CD4-positive, CD25-positive, alpha-beta regulatory T cell (primary cell): Measurements from ENCODE around the gene BHLHE40. TPM values are rescaled to one million over a fixed set of nuclear protein-coding genes. Genes with fewer than 3 reads are reported as not detected.

Experiments used
- ATAC-seq, 2 donors: fragments of 150-1000 bp; cut with Tn5 transposase; one replicate each; pipeline ENCODE4 v1.10.0; 2021; ENCODE audit warnings: low read depth in 2 of 2, moderate number of reproducible peaks in 2 of 2, moderate library complexity in 1 of 2
- DNase-seq, 3 donors: peaks; one replicate each; pipeline versions ENCODE4 v3.0.0 to v3.0.0-alpha.2; 2012 to 2022; ENCODE audit warnings: mixed read lengths in 1 of 3
- H3K27ac ChIP-seq: one replicate; pipeline ENCODE4 v1.7.0; 2013; ENCODE audit warnings: mild to moderate bottlenecking, low read length; ENCODE audit not compliant: insufficient read depth, poor library complexity, severe bottlenecking
- H3K27me3 ChIP-seq: one replicate; pipeline ENCODE4 v1.7.0; 2013; ENCODE audit warnings: low read length; ENCODE audit not compliant: control insufficient read depth, insufficient read depth
- H3K36me3 ChIP-seq: one replicate; pipeline ENCODE4 v1.7.0; 2013; ENCODE audit warnings: mild to moderate bottlenecking, low read length, moderate library complexity; ENCODE audit not compliant: control insufficient read depth, insufficient read depth
- H3K4me1 ChIP-seq: 2 replicates; pipeline ENCODE4 v1.7.0; 2013; ENCODE audit warnings: mild to moderate bottlenecking, low read length; ENCODE audit not compliant: insufficient read depth, control insufficient read depth, poor library complexity, severe bottlenecking
- H3K4me3 ChIP-seq: one replicate; pipeline ENCODE4 v1.7.0; 2013; ENCODE audit warnings: low read depth, mild to moderate bottlenecking, low read length, moderate library complexity
- H3K9me3 ChIP-seq, 2 experiments: 1 replicate in 1 of 2; 2 replicates in 1 of 2; pipeline ENCODE4 v1.7.0; 2013; ENCODE audit warnings: low read length in 2 of 2, mild to moderate bottlenecking in 1 of 2, moderate library complexity in 1 of 2; ENCODE audit not compliant: control insufficient read depth in 2 of 2
- H3K27ac Mint-ChIP-seq, 3 donors: one replicate each; pipeline ENCODE4 v1.8.0; 2020 to 2022; ENCODE audit warnings: mild to moderate bottlenecking in 3 of 3, mixed read lengths in 3 of 3, moderate library complexity in 2 of 3
- H3K27me3 Mint-ChIP-seq: one replicate; pipeline ENCODE4 v1.8.0; 2022; ENCODE audit warnings: mild to moderate bottlenecking, mixed read lengths
- H3K36me3 Mint-ChIP-seq: one replicate; pipeline ENCODE4 v1.8.0; 2020; ENCODE audit warnings: mixed read lengths
- H3K4me1 Mint-ChIP-seq, 4 donors: one replicate each; pipeline ENCODE4 v1.8.0; 2020 to 2022; ENCODE audit warnings: mixed read lengths in 4 of 4, mild to moderate bottlenecking in 1 of 4
- H3K4me3 Mint-ChIP-seq, 4 donors: one replicate each; pipeline ENCODE4 v1.8.0; 2020 to 2022; ENCODE audit warnings: mild to moderate bottlenecking in 4 of 4, mixed read lengths in 4 of 4, moderate library complexity in 3 of 4
- H3K9me3 Mint-ChIP-seq, 7 donors: one replicate each; pipeline ENCODE4 v1.8.0; 2020 to 2022; ENCODE audit warnings: mixed read lengths in 7 of 7, mild to moderate bottlenecking in 3 of 7, moderate library complexity in 2 of 7
- polyA plus RNA-seq, 4 donors: library from polyadenylated mRNA; unstranded; fragments of 300-500 nt; fragmentation: Illumina TruSeq; gene quantifications; one replicate each; pipeline ENCODE4 v1.2.3, GENCODE V29; 2021
- total RNA-seq: library from RNA; stranded (reverse); gene quantifications from one replicate; pipeline ENCODE4 v1.2.3, GENCODE V29; 2022

The BHLHE40 gene
- total and polyA plus RNA-seq, 5 donors from 2014 or later, result 0.65 to 44.4 (median 0.75) TPM

- Mint-ChIP-seq H3K27me3 (peaks cover 17% of the 10 kb centered on the region), H3K27ac (no peak overlapping the region), H3K9me3 (no peaks in the 10 kb centered on the region), H3K4me3 (no peak overlapping the region), H3K36me3 (no peaks in the 10 kb centered on the region), H3K4me1 (no peaks in the 10 kb centered on the region)
- no peak overlapping the region for H3K4me3 ChIP-seq
- H3K9me3 ChIP-seq, result no peaks in the 10 kb centered on the region
- ATAC-seq (no peak), DNase-seq (no peak)
- no peaks in the 10 kb centered on the region for H3K4me1 ChIP-seq
- no peaks in the 10 kb centered on the region for H3K36me3 ChIP-seq
- no peak overlapping the region for H3K27ac ChIP-seq
- H3K27me3 ChIP-seq, result no peaks in the 10 kb centered on the region
Observed at GRCh38 chr3:4940985-4941384, 38.3 kb upstream of the BHLHE40 start.

DNA sequence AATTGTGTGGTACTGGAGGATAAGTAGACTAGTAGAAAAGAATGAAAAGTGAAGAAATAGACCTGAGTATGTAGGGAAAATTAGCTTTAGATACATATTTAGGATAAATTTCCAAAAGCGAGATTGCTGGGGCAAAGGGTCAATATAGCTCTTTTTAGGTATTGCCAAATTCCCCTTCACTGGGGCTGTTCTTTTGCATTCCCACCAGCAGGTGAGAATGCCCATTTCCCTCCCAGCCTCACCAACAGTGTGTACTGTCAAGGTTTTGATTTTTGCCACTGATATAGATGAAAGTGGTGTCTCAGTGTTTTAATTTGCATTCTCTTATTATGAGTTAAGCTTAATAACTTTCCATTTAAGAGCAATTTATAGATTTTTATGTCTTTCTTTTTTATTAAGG, 35.7 kb upstream of the BHLHE40 start:
- H3K36me3 ChIP-seq, result no peaks in the 10 kb centered on the region
- H3K9me3 ChIP-seq, result no peaks in the 10 kb centered on the region
- no peak overlapping the region for H3K4me3 Mint-ChIP-seq
- peaks cover 6% of the 10 kb centered on the region for H3K27me3 Mint-ChIP-seq
- no peaks in the 10 kb centered on the region for H3K4me1 ChIP-seq
- H3K27ac Mint-ChIP-seq, result no peak overlapping the region
- no peaks in the 10 kb centered on the region for H3K36me3 Mint-ChIP-seq
- H3K27me3 ChIP-seq, result no peaks in the 10 kb centered on the region
- no peak overlapping the region for H3K4me3 ChIP-seq
- no peak for DNase-seq
- no peaks in the 10 kb centered on the region for H3K9me3 Mint-ChIP-seq
- no peak overlapping the region for H3K27ac ChIP-seq
- no peak for ATAC-seq
- no peaks in the 10 kb centered on the region for H3K4me1 Mint-ChIP-seq

GRCh38 chr3:4945324-4945723, 33.9 kb upstream of the BHLHE40 start:
- Histone ChIP-seq H3K27me3 (no peaks in the 10 kb centered on the region), H3K4me3 (no peak overlapping the region), H3K4me1 (no peaks in the 10 kb centered on the region), H3K36me3 (no peaks in the 10 kb centered on the region), H3K27ac (no peak overlapping the region), H3K9me3 (no peaks in the 10 kb centered on the region)
- Mint-ChIP-seq H3K36me3 (no peaks in the 10 kb centered on the region), H3K9me3 (no peaks in the 10 kb centered on the region), H3K27ac (no peak overlapping the region), H3K4me3 (no peak overlapping the region), H3K27me3 (peaks cover 6% of the 10 kb centered on the region), H3K4me1 (peaks cover 0 to 2% (median 0%) of the 10 kb centered on the region in 4 donors)
- no peak for ATAC-seq
- no peak for DNase-seq

DNA sequence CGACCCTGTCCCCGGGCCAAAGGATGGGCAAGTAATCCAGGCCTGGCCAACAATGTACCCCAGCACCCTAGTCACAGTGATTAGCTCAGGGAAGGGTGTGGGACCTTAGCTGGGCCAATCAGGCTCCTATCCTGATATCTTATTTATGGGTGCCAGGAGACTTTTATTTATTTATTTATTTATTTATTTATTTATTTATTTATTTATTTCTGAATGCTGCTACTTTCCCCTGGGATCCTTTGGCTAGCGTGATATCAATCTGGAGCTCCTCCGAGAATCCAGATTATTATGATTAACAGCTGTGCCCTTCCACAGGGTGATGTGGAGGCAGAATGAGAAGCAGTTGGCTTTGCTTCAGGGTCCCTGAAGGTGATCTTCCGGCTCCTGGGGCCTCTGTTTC, 32.2 kb upstream of the BHLHE40 start:
- no peak for ATAC-seq
- Histone ChIP-seq H3K27ac (no peak overlapping the region), H3K4me1 (no peaks in the 10 kb centered on the region), H3K36me3 (no peaks in the 10 kb centered on the region), H3K27me3 (no peaks in the 10 kb centered on the region), H3K4me3 (no peak overlapping the region), H3K9me3 (no peaks in the 10 kb centered on the region)
- H3K27ac Mint-ChIP-seq, result no peak overlapping the region
- peaks cover 6% of the 10 kb centered on the region for H3K27me3 Mint-ChIP-seq
- no peak for DNase-seq
- H3K9me3 Mint-ChIP-seq, result peaks cover 0 to 2% (median 0%) of the 10 kb centered on the region in 7 donors
- H3K36me3 Mint-ChIP-seq, result no peaks in the 10 kb centered on the region
- peaks cover 0 to 2% (median 0%) of the 10 kb centered on the region in 4 donors for H3K4me1 Mint-ChIP-seq
- no peak overlapping the region for H3K4me3 Mint-ChIP-seq

DNA sequence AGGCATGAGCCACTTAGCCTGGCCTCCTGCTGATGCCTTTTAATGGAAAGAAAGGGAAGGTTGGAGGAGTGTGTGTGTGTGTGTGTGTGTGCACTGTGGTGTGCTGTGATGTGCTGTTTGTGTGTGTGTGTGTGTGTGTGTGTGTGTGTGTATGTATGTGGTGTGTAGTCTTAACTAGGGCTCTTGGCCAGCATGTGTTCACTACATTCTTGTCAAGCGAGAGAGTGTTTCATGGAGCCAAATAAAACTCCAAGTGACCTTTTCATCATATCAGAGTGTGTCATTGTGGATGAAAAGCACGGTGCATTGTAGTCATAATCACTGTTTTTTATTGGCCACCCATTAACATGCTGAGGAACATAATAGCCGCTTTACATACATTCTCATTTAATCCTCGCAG, 30.8 kb upstream of the BHLHE40 start:
- no peak for ATAC-seq
- H3K9me3 ChIP-seq, result no peaks in the 10 kb centered on the region
- no peak overlapping the region for H3K27ac Mint-ChIP-seq
- no peaks in the 10 kb centered on the region for H3K36me3 Mint-ChIP-seq
- H3K4me1 ChIP-seq, result no peaks in the 10 kb centered on the region
- no peak overlapping the region for H3K4me3 Mint-ChIP-seq
- no peaks in the 10 kb centered on the region for H3K36me3 ChIP-seq
- H3K4me3 ChIP-seq, result no peak overlapping the region
- peaks cover 0 to 2% (median 0%) of the 10 kb centered on the region in 4 donors for H3K4me1 Mint-ChIP-seq
- no peak overlapping the region for H3K27ac ChIP-seq
- H3K9me3 Mint-ChIP-seq, result peaks cover 0 to 2% (median 0%) of the 10 kb centered on the region in 7 donors
- DNase-seq, result no peak
- peaks cover 6% of the 10 kb centered on the region for H3K27me3 Mint-ChIP-seq
- no peaks in the 10 kb centered on the region for H3K27me3 ChIP-seq

DNA sequence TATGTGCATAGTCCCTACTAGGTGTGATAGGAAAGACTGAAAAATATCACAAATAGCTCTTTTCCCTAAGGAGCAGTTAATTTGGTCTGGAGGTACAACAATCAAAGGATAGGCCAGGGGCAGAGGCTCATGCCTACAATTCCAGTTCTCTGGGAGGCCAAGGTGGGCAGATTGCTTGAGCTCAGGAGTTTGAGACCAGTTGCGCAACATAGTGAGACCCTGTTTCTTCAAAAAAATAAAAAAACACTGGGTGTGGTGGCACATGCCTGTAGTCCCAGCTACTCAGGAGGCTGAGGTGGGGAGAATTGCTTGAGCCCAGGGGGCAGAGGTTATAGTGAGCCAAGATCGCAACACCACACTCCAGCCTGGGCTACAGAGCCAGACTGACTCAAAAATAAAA, 30.2 kb upstream of the BHLHE40 start:
- DNase-seq (no peak), ATAC-seq (no peak)
- H3K4me3 ChIP-seq, result no peak overlapping the region
- Mint-ChIP-seq H3K27me3 (peaks cover 4% of the 10 kb centered on the region), H3K36me3 (no peaks in the 10 kb centered on the region), H3K4me1 (peaks cover 0 to 2% (median 0%) of the 10 kb centered on the region in 4 donors), H3K27ac (no peak overlapping the region), H3K9me3 (peaks cover 0 to 2% (median 0%) of the 10 kb centered on the region in 7 donors), H3K4me3 (no peak overlapping the region)
- H3K27me3 ChIP-seq, result no peaks in the 10 kb centered on the region
- no peaks in the 10 kb centered on the region for H3K4me1 ChIP-seq
- no peaks in the 10 kb centered on the region for H3K9me3 ChIP-seq
- H3K36me3 ChIP-seq, result no peaks in the 10 kb centered on the region
- H3K27ac ChIP-seq, result no peak overlapping the region

DNA sequence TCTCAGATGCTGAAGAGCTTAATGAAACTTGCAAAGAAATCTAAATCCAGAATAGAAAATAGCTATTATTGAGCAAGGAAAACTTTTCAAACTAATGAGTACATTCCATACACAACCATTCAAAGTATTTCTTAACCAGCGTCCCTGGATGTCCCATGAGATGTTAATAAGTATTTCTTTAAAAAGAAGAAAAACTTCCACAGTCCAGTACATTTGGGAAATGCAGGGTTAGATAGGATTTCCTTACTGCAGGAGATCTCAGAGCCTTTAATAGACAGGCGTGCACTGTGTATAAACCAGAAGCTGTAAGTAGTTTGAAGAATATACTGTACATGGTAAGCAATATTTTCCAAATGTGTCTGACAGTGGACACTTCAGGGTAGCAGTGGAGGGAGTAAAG, 29.6 kb upstream of the BHLHE40 start:
- no peaks in the 10 kb centered on the region for H3K36me3 ChIP-seq
- H3K4me3 Mint-ChIP-seq, result no peak overlapping the region
- no peaks in the 10 kb centered on the region for H3K27me3 ChIP-seq
- no peaks in the 10 kb centered on the region for H3K27me3 Mint-ChIP-seq
- H3K9me3 ChIP-seq, result no peaks in the 10 kb centered on the region
- H3K4me1 ChIP-seq, result no peaks in the 10 kb centered on the region
- no peak overlapping the region for H3K4me3 ChIP-seq
- no peak for DNase-seq
- no peak for ATAC-seq
- peaks cover 0 to 2% (median 0%) of the 10 kb centered on the region in 7 donors for H3K9me3 Mint-ChIP-seq
- no peaks in the 10 kb centered on the region for H3K36me3 Mint-ChIP-seq
- H3K27ac Mint-ChIP-seq, result peak overlapping the region in 1 of 3 donors; percentile 33
- H3K4me1 Mint-ChIP-seq, result peaks cover 0 to 2% (median 0%) of the 10 kb centered on the region in 4 donors
- H3K27ac ChIP-seq, result no peak overlapping the region

GRCh38 chr3:4950351-4950784, 28.9 kb upstream of the BHLHE40 start:
- peaks cover 0 to 2% (median 0%) of the 10 kb centered on the region in 4 donors for H3K4me1 Mint-ChIP-seq
- H3K27ac Mint-ChIP-seq, result no peak overlapping the region
- Histone ChIP-seq H3K4me1 (no peaks in the 10 kb centered on the region), H3K27me3 (no peaks in the 10 kb centered on the region), H3K36me3 (no peaks in the 10 kb centered on the region), H3K9me3 (no peaks in the 10 kb centered on the region), H3K27ac (no peak overlapping the region), H3K4me3 (no peak overlapping the region)
- H3K4me3 Mint-ChIP-seq, result no peak overlapping the region
- no peak for DNase-seq
- no peak for ATAC-seq
- H3K36me3 Mint-ChIP-seq, result no peaks in the 10 kb centered on the region
- H3K27me3 Mint-ChIP-seq, result no peaks in the 10 kb centered on the region
- H3K9me3 Mint-ChIP-seq, result peaks cover 0 to 2% (median 0%) of the 10 kb centered on the region in 7 donors
